ENCODE measurements around the gene ACACB. TPM values are rescaled to one million over a fixed set of nuclear protein-coding genes. Genes with fewer than 3 reads are reported as not detected.
"Not testable (repeated sequence)": the region's sequence is repeated elsewhere in the genome, so short reads cannot be mapped to it uniquely, and the experiment has no call there.

The ACACB gene
- total RNA-seq, 1 experiment from 2014 or later, result 20.0 TPM

GRCh38 chr12:109144224-109144623 lies 27.8 kb downstream of the ACACB start (continued):
- TF ChIP-seq, protein P1, sequence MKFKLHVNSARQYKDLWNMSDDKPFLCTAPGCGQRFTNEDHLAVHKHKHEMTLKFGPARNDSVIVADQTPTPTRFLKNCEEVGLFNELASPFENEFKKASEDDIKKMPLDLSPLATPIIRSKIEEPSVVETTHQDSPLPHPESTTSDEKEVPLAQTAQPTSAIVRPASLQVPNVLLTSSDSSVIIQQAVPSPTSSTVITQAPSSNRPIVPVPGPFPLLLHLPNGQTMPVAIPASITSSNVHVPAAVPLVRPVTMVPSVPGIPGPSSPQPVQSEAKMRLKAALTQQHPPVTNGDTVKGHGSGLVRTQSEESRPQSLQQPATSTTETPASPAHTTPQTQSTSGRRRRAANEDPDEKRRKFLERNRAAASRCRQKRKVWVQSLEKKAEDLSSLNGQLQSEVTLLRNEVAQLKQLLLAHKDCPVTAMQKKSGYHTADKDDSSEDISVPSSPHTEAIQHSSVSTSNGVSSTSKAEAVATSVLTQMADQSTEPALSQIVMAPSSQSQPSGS (CRISPR knock-in tag; IDR thresholded peaks at IDR 0.05; ENCODE audit: borderline replicate concordance, low read depth), result no peak

DNA sequence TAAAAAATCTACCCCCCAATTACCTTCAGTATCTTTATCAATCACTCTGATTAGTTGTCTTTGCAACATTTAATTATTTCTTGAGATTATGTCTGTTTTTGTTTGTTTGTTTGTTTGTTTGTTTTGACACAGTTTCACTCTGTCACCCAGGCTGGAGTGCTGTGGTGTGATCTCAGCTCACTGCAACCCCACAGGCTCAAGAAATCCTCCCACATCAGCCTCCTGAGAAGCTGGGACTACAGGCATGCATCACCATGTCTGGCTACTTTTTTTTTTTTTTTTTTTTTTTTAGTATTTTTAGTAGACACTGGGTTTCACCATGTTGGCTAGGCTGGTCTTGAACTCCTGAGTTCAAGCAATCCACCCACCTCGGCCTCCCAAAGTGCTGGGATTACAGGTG lies 30.7 kb downstream of the ACACB start:
- CTCF ChIA-PET, result interaction anchor here (0.7 kb wide), 1 partner anchor 1321 kb away, joined by 4 read pairs; the partner anchor contains the start of gene GPN3
- H3K9me3 Mint-ChIP-seq; H3K4me3 Mint-ChIP-seq; ATAC-seq; H3K27me3 Mint-ChIP-seq (ENCODE audit: low read depth); H3K4me1 Mint-ChIP-seq; H3K27ac Mint-ChIP-seq; POLR2A ChIA-PET; DNase-seq (ENCODE audit: low spot score); H3K36me3 Mint-ChIP-seq: not testable (repeated sequence)

- TF ChIP-seq PRDM15 (CRISPR knock-in tag; IDR thresholded peaks at IDR 0.05) (no peak), NFATC4 (CRISPR knock-in tag; IDR thresholded peaks at IDR 0.05) (no peak), RELA (CRISPR knock-in tag; IDR thresholded peaks at IDR 0.05; ENCODE audit: borderline replicate concordance) (no peak), NFE2L1 (CRISPR knock-in tag; IDR thresholded peaks at IDR 0.05) (no peak), KAT7 (CRISPR knock-in tag; IDR thresholded peaks at IDR 0.05; ENCODE audit: borderline replicate concordance) (no peak), HMGA2 (CRISPR knock-in tag; IDR thresholded peaks at IDR 0.05) (no peak), ARID4B (CRISPR knock-in tag; IDR thresholded peaks at IDR 0.05; ENCODE audit: borderline replicate concordance) (no peak), NR3C1 (CRISPR knock-in tag; conservative IDR thresholded peaks at IDR 0.05; ENCODE audit: low read depth) (no peak), FOXP1 (CRISPR knock-in tag; IDR thresholded peaks at IDR 0.05; ENCODE audit: borderline replicate concordance) (no peak), ZNF396 (CRISPR knock-in tag; IDR thresholded peaks at IDR 0.05; ENCODE audit: borderline replicate concordance) (no peak)
- TF ChIP-seq, protein P2, sequence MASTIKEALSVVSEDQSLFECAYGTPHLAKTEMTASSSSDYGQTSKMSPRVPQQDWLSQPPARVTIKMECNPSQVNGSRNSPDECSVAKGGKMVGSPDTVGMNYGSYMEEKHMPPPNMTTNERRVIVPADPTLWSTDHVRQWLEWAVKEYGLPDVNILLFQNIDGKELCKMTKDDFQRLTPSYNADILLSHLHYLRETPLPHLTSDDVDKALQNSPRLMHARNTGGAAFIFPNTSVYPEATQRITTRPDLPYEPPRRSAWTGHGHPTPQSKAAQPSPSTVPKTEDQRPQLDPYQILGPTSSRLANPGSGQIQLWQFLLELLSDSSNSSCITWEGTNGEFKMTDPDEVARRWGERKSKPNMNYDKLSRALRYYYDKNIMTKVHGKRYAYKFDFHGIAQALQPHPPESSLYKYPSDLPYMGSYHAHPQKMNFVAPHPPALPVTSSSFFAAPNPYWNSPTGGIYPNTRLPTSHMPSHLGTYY (CRISPR knock-in tag; IDR thresholded peaks at IDR 0.05), result no peak
- Mint-ChIP-seq H3K4me1 (no peaks in the 10 kb centered on the region), H3K27me3 (ENCODE audit: low read depth) (peaks cover 4% of the 10 kb centered on the region), H3K36me3 (no peaks in the 10 kb centered on the region), H3K4me3 (no peak overlapping the region), H3K27ac (no peak overlapping the region), H3K9me3 (no peaks in the 10 kb centered on the region)
- DNase-seq (ENCODE audit: low spot score) (no peak), ATAC-seq (no peak)
- CTCF ChIA-PET, result no interaction called here
- POLR2A ChIA-PET, result no interaction called here
Measured at GRCh38 chr12:109147954-109148353, 31.6 kb downstream of the ACACB start.
